PC-3 (cell line): Measurements from ENCODE around the gene HMGA1. TPM values are rescaled to one million over a fixed set of nuclear protein-coding genes. Genes with fewer than 3 reads are reported as not detected.

ENCODE experiments used
- ATAC-seq: fragments of 200-7000 bp; cut with Tn5 transposase; 2 replicates; pipeline ENCODE4 v1.9.1; 2020; ENCODE audit warnings: mild to moderate bottlenecking, moderate library complexity
- BruUV-seq: library from RNA; stranded (reverse); fragments of 400-500 nt; replicated peaks from 2 replicates; lab custom pipeline; 2021; lab: Mats Ljungman, UMichigan
- CTCF ChIA-PET: fragments of 300-600 bp; sonication (Branson Sonifier 250); formaldehyde crosslinking; loops from one replicate; lab custom pipeline; 2022; ENCODE audit warnings: antibody characterized with exemption; lab: Charles Lee
- POLR2A ChIA-PET: fragments of 300-600 bp; sonication (Branson Sonifier 250); formaldehyde crosslinking; loops from one replicate; lab custom pipeline; 2022; ENCODE audit warnings: antibody characterized with exemption; ENCODE audit not compliant: unreplicated experiment; lab: Charles Lee
- DNase-seq: peaks from one replicate; pipeline ENCODE4 v3.0.0-alpha.2; 2015
- H2AFZ ChIP-seq: fragments of 300-600 bp; sonication (generic); 2 replicates; pipeline ENCODE4 v1.6.0; 2016; ENCODE audit warnings: antibody characterized with exemption, low read length
- H3F3A ChIP-seq: fragments of 300-600 bp; sonication (generic); one replicate; pipeline ENCODE4 v1.6.0; 2017; ENCODE audit warnings: antibody characterized with exemption, low read length, control low read depth, mild to moderate bottlenecking; ENCODE audit not compliant: unreplicated experiment
- H3K27ac ChIP-seq: fragments of 300-600 bp; sonication (generic); 2 replicates; pipeline ENCODE4 v1.5.1; 2016; ENCODE audit warnings: mild to moderate bottlenecking, low read length
- H3K27me3 ChIP-seq: fragments of 300-600 bp; sonication (generic); 2 replicates; pipeline ENCODE4 v1.6.1; 2016; ENCODE audit warnings: low read length, mixed read lengths
- H3K36me3 ChIP-seq: fragments of 300-600 bp; sonication (generic); 2 replicates; pipeline ENCODE4 v1.6.1; 2016; ENCODE audit warnings: low read depth, mixed run types, low read length, mixed read lengths
- H3K4me1 ChIP-seq: fragments of 300-600 bp; sonication (generic); 2 replicates; pipeline ENCODE4 v1.5.1; 2016; ENCODE audit warnings: low read length; ENCODE audit not compliant: insufficient read depth
- H3K4me2 ChIP-seq: fragments of 300-600 bp; sonication (generic); 2 replicates; pipeline ENCODE4 v1.6.0; 2016; ENCODE audit warnings: low read length
- H3K4me3 ChIP-seq: fragments of 300-600 bp; sonication (generic); 2 replicates; pipeline ENCODE4 v1.5.1; 2016; ENCODE audit warnings: mild to moderate bottlenecking, low read length, mixed read lengths
- H3K79me2 ChIP-seq: fragments of 300-600 bp; sonication (generic); 2 replicates; pipeline ENCODE4 v1.6.1; 2017; ENCODE audit warnings: low read length, mixed read lengths
- H3K9ac ChIP-seq: fragments of 300-600 bp; sonication (generic); 2 replicates; pipeline ENCODE4 v1.6.0; 2016; ENCODE audit warnings: mild to moderate bottlenecking, low read length
- H3K9me2 ChIP-seq: fragments of 300-600 bp; sonication (generic); replicated peaks from 2 replicates; pipeline ENCODE4 v1.6.1; 2016; ENCODE audit warnings: mixed run types, low read length, mixed read lengths
- H3K9me3 ChIP-seq: fragments of 300-600 bp; sonication (generic); 2 replicates; pipeline ENCODE4 v1.6.1; 2016; ENCODE audit warnings: low read length, mixed read lengths
- H4K20me1 ChIP-seq: fragments of 300-600 bp; sonication (generic); 2 replicates; pipeline ENCODE4 v1.6.1; 2016; ENCODE audit warnings: low read length, mixed read lengths
- EZH2 ChIP-seq: fragments of 300-600 bp; sonication (generic); IDR thresholded peaks from one replicate; pipeline ENCODE4 v1.6.1; 2017; ENCODE audit warnings: antibody characterized with exemption, mild to moderate bottlenecking, low read length; ENCODE audit not compliant: unreplicated experiment
- EZH2phosphoT487 ChIP-seq: fragments of 300-600 bp; sonication (generic); IDR thresholded peaks from 2 replicates; pipeline ENCODE4 v1.6.1; 2018; ENCODE audit warnings: mild to moderate bottlenecking, antibody characterized with exemption, low read length, borderline replicate concordance
- intact Hi-C: fragments of 100-400 bp; cut with micrococcal nuclease; formaldehyde crosslinking; loops from 2 replicates; pipeline ENCODE4 v1.9.0; 2023
- total RNA-seq: library from RNA; depleted of rRNA; stranded (reverse); fragments of >200 nt; gene quantifications from 2 replicates; pipeline ENCODE4 v1.2.3, GENCODE V29; 2014
- TF ChIP-seq, protein P1 (sequence below): fragments of 300-600 bp; sonication (generic); conservative IDR thresholded peaks from 2 replicates; pipeline ENCODE4 v1.5.1; 2017; ENCODE audit warnings: antibody characterized with exemption, low read depth, mild to moderate bottlenecking, low read length

HMGA1 gene
- total RNA-seq, 1 experiment from 2014 or later, result 1,115 TPM

- H3K27ac ChIP-seq, result no peak overlapping the region
- no peak overlapping the region for H3K9ac ChIP-seq
- no peaks in the 10 kb centered on the region for H3K36me3 ChIP-seq
- no peaks in the 10 kb centered on the region for H3K27me3 ChIP-seq
- H3K4me2 ChIP-seq, result no peak overlapping the region
- ATAC-seq (no peak; the same call in 1 of the 2 replicates), DNase-seq (no peak)
- ChIA-PET CTCF (interaction anchor here (0.6 kb wide), 1 partner anchor 49 kb away, joined by 3 read pairs; no protein-coding TSS in a partner anchor), POLR2A (no interaction called here)
- no peaks in the 10 kb centered on the region for H3K9me2 ChIP-seq
- TF ChIP-seq EZH2 (no peak), EZH2phosphoT487 (no peak)
- TF ChIP-seq, protein P1, sequence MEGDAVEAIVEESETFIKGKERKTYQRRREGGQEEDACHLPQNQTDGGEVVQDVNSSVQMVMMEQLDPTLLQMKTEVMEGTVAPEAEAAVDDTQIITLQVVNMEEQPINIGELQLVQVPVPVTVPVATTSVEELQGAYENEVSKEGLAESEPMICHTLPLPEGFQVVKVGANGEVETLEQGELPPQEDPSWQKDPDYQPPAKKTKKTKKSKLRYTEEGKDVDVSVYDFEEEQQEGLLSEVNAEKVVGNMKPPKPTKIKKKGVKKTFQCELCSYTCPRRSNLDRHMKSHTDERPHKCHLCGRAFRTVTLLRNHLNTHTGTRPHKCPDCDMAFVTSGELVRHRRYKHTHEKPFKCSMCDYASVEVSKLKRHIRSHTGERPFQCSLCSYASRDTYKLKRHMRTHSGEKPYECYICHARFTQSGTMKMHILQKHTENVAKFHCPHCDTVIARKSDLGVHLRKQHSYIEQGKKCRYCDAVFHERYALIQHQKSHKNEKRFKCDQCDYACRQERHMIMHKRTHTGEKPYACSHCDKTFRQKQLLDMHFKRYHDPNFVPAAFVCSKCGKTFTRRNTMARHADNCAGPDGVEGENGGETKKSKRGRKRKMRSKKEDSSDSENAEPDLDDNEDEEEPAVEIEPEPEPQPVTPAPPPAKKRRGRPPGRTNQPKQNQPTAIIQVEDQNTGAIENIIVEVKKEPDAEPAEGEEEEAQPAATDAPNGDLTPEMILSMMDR, result peak; percentile 24; the same call in 1 of the 2 replicates
- no peak overlapping the region for H2AFZ ChIP-seq
- no peaks in the 10 kb centered on the region for H3K4me1 ChIP-seq
- intact Hi-C loops, result no loop called here
- H3F3A ChIP-seq, result no peaks in the 10 kb centered on the region
- H3K9me3 ChIP-seq, result no peaks in the 10 kb centered on the region
- no peak overlapping the region for H3K4me3 ChIP-seq
- H4K20me1 ChIP-seq, result no peaks in the 10 kb centered on the region
- BruUV-seq, result no TSS peak
- no peaks in the 10 kb centered on the region for H3K79me2 ChIP-seq
Measured at GRCh38 chr6:34272013-34272926, 35.6 kb downstream of the HMGA1 start.

GRCh38 chr6:34273242-34273805, 36.7 kb downstream of the HMGA1 start:
- Histone ChIP-seq H3K9me3 (no peaks in the 10 kb centered on the region), H3K36me3 (0 out of 2 replicates have a peak, but pooled peaks cover 2% of the 10 kb centered on the region), H3K9me2 (no peaks in the 10 kb centered on the region), H3K79me2 (no peaks in the 10 kb centered on the region), H3K9ac (no peak overlapping the region), H2AFZ (no peak overlapping the region), H3K27me3 (no peaks in the 10 kb centered on the region), H3K4me1 (no peaks in the 10 kb centered on the region), H3F3A (no peaks in the 10 kb centered on the region), H3K27ac (no peak overlapping the region), H3K4me3 (no peak overlapping the region), H3K4me2 (no peak overlapping the region), H4K20me1 (no peaks in the 10 kb centered on the region)
- no TSS peak for BruUV-seq
- CTCF ChIA-PET, result no interaction called here
- DNase-seq, result no peak
- POLR2A ChIA-PET, result no interaction called here
- ATAC-seq, result no peak
- TF ChIP-seq EZH2, result no peak
- no peak for TF ChIP-seq EZH2phosphoT487
- TF ChIP-seq, protein P1, result no peak
- intact Hi-C loops, result no loop called here
